GM18498 (cell line): Measurements from ENCODE around the gene NXPH1.

Experiments used
- ATAC-seq: cut with Tn5 transposase; IDR thresholded peaks from one replicate; pipeline ENCODE4 v1.9.1; 2021; ENCODE audit warnings: mild to moderate bottlenecking, moderate library complexity; ENCODE audit not compliant: unreplicated experiment

The NXPH1 gene

GRCh38 chr7:8783229-8783628, 349.8 kb downstream of the NXPH1 start:
- ATAC-seq: no peak

- ATAC-seq: no peak
Measured at GRCh38 chr7:8785081-8785480, 351.7 kb downstream of the NXPH1 start.

- ATAC-seq: no peak
Measured at GRCh38 chr7:8800986-8801385, 367.6 kb downstream of the NXPH1 start.
